A549 (cell line): ENCODE measurements around the gene UBB. TPM values are rescaled to one million over a fixed set of nuclear protein-coding genes. Genes with fewer than 3 reads are reported as not detected.

Experiments
- ATAC-seq, 2 experiments: fragments of 200-7000 bp in 1 of 2; fragments of >200 bp in 1 of 2; cut with Nextera tagmentation in 1 of 2; cut with Tn5 transposase in 1 of 2; 3 replicates each; pipeline versions ENCODE4 v1.8.0 to v1.9.1; 2018 to 2020; ENCODE audit warnings: mild to moderate bottlenecking in 1 of 2, moderate library complexity in 1 of 2
- CTCF ChIA-PET: fragments of 300-600 bp; sonication (Branson Sonifier 250); formaldehyde crosslinking; extraction: SDS; loops from one replicate; lab custom pipeline; 2021; ENCODE audit warnings: antibody characterized with exemption, inconsistent platforms; lab: Yijun Ruan, JAX
- POLR2A ChIA-PET: fragments of 350-600 bp; formaldehyde crosslinking; extraction: SDS; loops from one replicate; lab custom pipeline; 2021; ENCODE audit warnings: antibody characterized with exemption, inconsistent platforms; lab: Yijun Ruan, JAX
- DNase-seq, 2 experiments: peaks; one replicate each; pipeline versions ENCODE4 v3.0.0 to v3.0.0-alpha.2; 2011 to 2016; ENCODE audit warnings: low read depth in 1 of 2, low spot score in 1 of 2
- FAIRE-seq: peaks from 2 replicates; lab custom pipeline; 2011; peaks lifted over from hg19 to GRCh38; lab: Jason Lieb, UNC
- H3K27ac ChIP-seq, 2 experiments: fragments of >200 bp; sonication (Bioruptor Twin); formaldehyde crosslinking; 3 replicates each; pipeline ENCODE4 v1.5.1; 2016 to 2017
- H3K4me1 ChIP-seq: fragments of >200 bp; sonication (Bioruptor Twin); formaldehyde crosslinking; 3 replicates; pipeline ENCODE4 v1.6.1; 2016
- H3K4me2 ChIP-seq: fragments of >200 bp; sonication (Bioruptor Twin); formaldehyde crosslinking; 3 replicates; pipeline ENCODE4 v1.6.1; 2016
- H3K4me3 ChIP-seq: fragments of >200 bp; sonication (Bioruptor Twin); formaldehyde crosslinking; 3 replicates; pipeline ENCODE4 v1.5.1; 2016
- H3K9me3 ChIP-seq: fragments of >200 bp; sonication (Bioruptor Twin); formaldehyde crosslinking; 3 replicates; pipeline ENCODE4 v1.6.1; 2016
- BCL3 ChIP-seq: fragments of >200 bp; sonication (Bioruptor Twin); formaldehyde crosslinking; IDR thresholded peaks from 3 replicates; pipeline ENCODE4 v1.6.1; 2016
- CEBPB ChIP-seq, 2 experiments: fragments of >200 bp in 1 of 2; sonication (Bioruptor Twin) in 1 of 2; formaldehyde crosslinking in 1 of 2; IDR thresholded peaks; 2 replicates each; pipeline ENCODE4 v1.6.1; 2012 to 2016
- CHD4 ChIP-seq: fragments of 200-600 bp; sonication (generic); IDR thresholded peaks from 2 replicates; pipeline ENCODE4 v1.6.1; 2016; ENCODE audit warnings: antibody characterized with exemption, mild to moderate bottlenecking, borderline replicate concordance
- CTCF ChIP-seq: fragments of >200 bp; sonication (Bioruptor Twin); formaldehyde crosslinking; IDR thresholded peaks from 3 replicates; pipeline ENCODE4 v1.5.1; 2016
- E2F6 ChIP-seq: IDR thresholded peaks from 2 replicates; pipeline ENCODE4 v1.6.1; 2012; ENCODE audit warnings: low read depth, borderline replicate concordance
- EHMT2 ChIP-seq: fragments of 200-600 bp; sonication (generic); IDR thresholded peaks from 2 replicates; pipeline ENCODE4 v1.6.1; 2016; ENCODE audit warnings: antibody characterized with exemption, low read depth, mild to moderate bottlenecking, moderate library complexity
- FOSL2 ChIP-seq, 2 experiments: fragments of 450-650 bp in 1 of 2; fragments of >200 bp in 1 of 2; sonication (Bioruptor Twin) in 1 of 2; formaldehyde crosslinking; IDR thresholded peaks; 2 replicates each; pipeline versions ENCODE4 v1.5.0 to v1.6.1; 2016 to 2020; ENCODE audit warnings: mild to moderate bottlenecking in 1 of 2, moderate library complexity in 1 of 2
- FOXS1 ChIP-seq: fragments of 250-450 bp; sonication (Bioruptor Pico); IDR thresholded peaks from 2 replicates; pipeline ENCODE4 v1.5.0; 2020; ENCODE audit warnings: mild to moderate bottlenecking, moderate library complexity
- GATA3 ChIP-seq: IDR thresholded peaks from 2 replicates; pipeline ENCODE4 v1.6.1; 2012; ENCODE audit warnings: borderline replicate concordance
- HEYL ChIP-seq: fragments of 250-450 bp; sonication (Bioruptor Pico); IDR thresholded peaks from 2 replicates; pipeline ENCODE4 v1.8.0; 2021; ENCODE audit warnings: mild to moderate bottlenecking, moderate library complexity
- JUN ChIP-seq, 2 experiments: fragments of >200 bp; sonication (Bioruptor Twin); formaldehyde crosslinking; IDR thresholded peaks; 2 replicates in 1 of 2; 3 replicates in 1 of 2; pipeline ENCODE4 v1.6.1; 2016 to 2017
- MAZ ChIP-seq: fragments of 150-350 bp; IDR thresholded peaks from 2 replicates; pipeline ENCODE4 v1.6.1; 2014; ENCODE audit warnings: antibody characterized with exemption, low read depth, low read length, borderline replicate concordance
- NR3C1 ChIP-seq: fragments of >200 bp; sonication (Bioruptor Twin); formaldehyde crosslinking; IDR thresholded peaks from 3 replicates; pipeline ENCODE4 v1.6.1; 2017
- POLR2A ChIP-seq: IDR thresholded peaks from 2 replicates; pipeline ENCODE4 v1.6.1; 2012; ENCODE audit warnings: mild to moderate bottlenecking, low read length
- RFX5 ChIP-seq: fragments of 450-650 bp; IDR thresholded peaks from 2 replicates; pipeline ENCODE4 v1.7.1; 2014; ENCODE audit warnings: antibody characterized with exemption, mild to moderate bottlenecking, moderate library complexity
- SREBF2 ChIP-seq: fragments of 450-650 bp; IDR thresholded peaks from 2 replicates; pipeline ENCODE4 v1.6.1; 2014; ENCODE audit warnings: mild to moderate bottlenecking, moderate library complexity
- TFCP2L1 ChIP-seq: fragments of 250-450 bp; sonication (Bioruptor Pico); IDR thresholded peaks from 2 replicates; pipeline ENCODE4 v1.5.0; 2021; ENCODE audit warnings: mild to moderate bottlenecking
- WGBS: methylation state at CpG from one replicate; pipeline ENCODE4 v1.1.6; 2017; ENCODE audit errors: missing lambda C conversion rate; 5-methylcytosine and 5-hydroxymethylcytosine counted together
- polyA plus RNA-seq, 4 experiments: library from polyadenylated mRNA; depleted of rRNA in 3 of 4; stranded (reverse); fragments of >200 nt; fragmentation: RNase III in 1 of 4; extraction: RNeasy Plus Mini Kit Qiagen cat#74134 plus additional on column Dnase treatment in 1 of 4; gene quantifications; 2 replicates in 3 of 4; 3 replicates in 1 of 4; pipeline ENCODE4 v1.2.3, GENCODE V29; 2011 to 2017

UBB gene
- polyA plus RNA-seq, 2 of the 4 experiments (the other 2 are of a cell fraction): 2,404 to 2,851 TPM

- DNase-seq: no peak
- H3K27ac ChIP-seq: no peak overlapping the region
- no peak for ATAC-seq
- ChIA-PET CTCF (interaction anchor here (1.2 to 2.1 kb wide), 7 partner anchors 8 to 99 kb away, joined by 3 to 8 read pairs (median 6); partner anchors contain the start of gene TRPV2), POLR2A (no interaction called here)
- 80% methylated on average over 7 of the region's 7 CpGs for WGBS
- H3K9me3 ChIP-seq: no peaks in the 10 kb centered on the region
- TF ChIP-seq SREBF2 (no peak), HEYL (CRISPR knock-in tag) (no peak), E2F6 (no peak), GATA3 (no peak)
- no peak for FAIRE-seq
- peaks cover 20% of the 10 kb centered on the region for H3K4me1 ChIP-seq
- H3K4me2 ChIP-seq: no peak overlapping the region
- no peak overlapping the region for H3K4me3 ChIP-seq
Observed at GRCh38 chr17:16422416-16422815, 41.5 kb downstream of the UBB start.

- no peak for FAIRE-seq
- POLR2A ChIA-PET: interaction anchor here (1.2 kb wide), 1 partner anchor 15 kb away, joined by 3 read pairs; no protein-coding TSS in a partner anchor
- Histone ChIP-seq H3K4me1 (peaks cover 19% of the 10 kb centered on the region), H3K4me3 (no peak overlapping the region), H3K9me3 (no peaks in the 10 kb centered on the region), H3K4me2 (no peak overlapping the region), H3K27ac (0 out of 6 replicates have a peak overlapping the region, but pooled peaks of 1 of the 2 experiments have one; percentile 2)
- TF ChIP-seq CTCF (no peak), JUN (IDR thresholded peaks at IDR 0.05) (no peak), FOXS1 (no peak), TFCP2L1 (no peak), POLR2A (no peak), FOSL2 (IDR thresholded peaks at IDR 0.05) (no peak), FOSL2 (CRISPR knock-in tag; IDR thresholded peaks at IDR 0.05) (no peak), EHMT2 (no peak), HEYL (CRISPR knock-in tag) (no peak), BCL3 (no peak), RFX5 (no peak)
- no peak for DNase-seq
- WGBS: 86% methylated on average over 10 of the region's 10 CpGs
- no peak for ATAC-seq
- CTCF ChIA-PET: interaction anchor here (0.6 to 2.1 kb wide), 8 partner anchors 8 to 98 kb away, joined by 3 to 8 read pairs (median 6); partner anchors contain the start of gene TRPV2
Observed at GRCh38 chr17:16423226-16423872, 42.5 kb downstream of the UBB start.

GRCh38 chr17:16425202-16425601 lies 44.3 kb downstream of the UBB start:
- TF ChIP-seq MAZ (no peak), JUN (IDR thresholded peaks at IDR 0.05) (no peak), CHD4 (no peak), CEBPB (IDR thresholded peaks at IDR 0.05) (no peak), NR3C1 (no peak)
- H3K9me3 ChIP-seq: no peaks in the 10 kb centered on the region
- no peak overlapping the region for H3K4me3 ChIP-seq
- DNase-seq: no peak
- 0 out of 3 replicates have a peak, but pooled peaks cover 3% of the 10 kb centered on the region for H3K4me1 ChIP-seq
- 72% methylated on average over 6 of the region's 6 CpGs for WGBS
- no peak overlapping the region for H3K27ac ChIP-seq
- FAIRE-seq: no peak
- ChIA-PET CTCF (interaction anchor here (0.9 to 6.1 kb wide), 6 partner anchors 9 to 97 kb away, joined by 4 to 69 read pairs (median 18); partner anchors contain the start of gene TRPV2), POLR2A (interaction anchor here (0.7 to 1.4 kb wide), 3 partner anchors 14 to 152 kb away, joined by 3 to 14 read pairs (median 4); no protein-coding TSS in a partner anchor)
- no peak overlapping the region for H3K4me2 ChIP-seq
- ATAC-seq: no peak
